SK-MEL-5 (cell line): ENCODE data around the gene POFUT1. TPM values are rescaled to one million over a fixed set of nuclear protein-coding genes. Genes with fewer than 3 reads are reported as not detected.

Experiments
- DNase-seq: peaks from one replicate; pipeline ENCODE4 v3.0.0-alpha.2; 2016; ENCODE audit warnings: low read depth, low spot score
- in situ Hi-C: cut with HindIII; loops from 2 replicates; pipeline ENCODE4 v1.10.0; 2016; ENCODE audit warnings: low sequenced_read_pairs, high pct_unique_total_duplicates, low pct_unique_long_range_greater_than_20kb
- total RNA-seq: library from RNA; depleted of rRNA; stranded (reverse); fragments of >200 nt; shearing (Covaris generic); gene quantifications from 2 replicates; pipeline ENCODE4 v1.2.3, GENCODE V29; 2014

The POFUT1 gene
- total RNA-seq, 1 experiment from 2014 or later: 56.1 TPM

- in situ Hi-C loops: no loop called here
- no peak for DNase-seq
These were observed 4.1 kb upstream of the POFUT1 start for GRCh38 chr20:32203356-32204204.

- no peak for DNase-seq
- in situ Hi-C loops: no loop called here
These were observed 3.2 kb upstream of the POFUT1 start for GRCh38 chr20:32204205-32205109.

GRCh38 chr20:32205110-32205842 is 2.4 kb upstream of the POFUT1 start:
- in situ Hi-C loops: no loop called here
- DNase-seq: no peak

- no peak for DNase-seq
- in situ Hi-C loops: no loop called here
These were observed 1.6 kb upstream of the POFUT1 start for GRCh38 chr20:32205843-32206759.

- no peak for DNase-seq
- in situ Hi-C loops: no loop called here
These were observed 687 bp upstream of the POFUT1 start for GRCh38 chr20:32206760-32207625.

- no peak for DNase-seq
- in situ Hi-C loops: no loop called here
These were observed 947 bp downstream of the POFUT1 start for GRCh38 chr20:32208499-32209154.

- no peak for DNase-seq
- in situ Hi-C loops: no loop called here
These were observed 2.3 kb downstream of the POFUT1 start for GRCh38 chr20:32209850-32210605.

GRCh38 chr20:32213870-32214269 is 6.2 kb downstream of the POFUT1 start:
- DNase-seq: no peak
- in situ Hi-C loops: no loop called here

- no peak for DNase-seq
- in situ Hi-C loops: no loop called here
These were observed 7.5 kb downstream of the POFUT1 start for GRCh38 chr20:32215147-32215546.

GRCh38 chr20:32215729-32216128 is 8.0 kb downstream of the POFUT1 start:
- no peak for DNase-seq
- in situ Hi-C loops: no loop called here

- DNase-seq: no peak
- in situ Hi-C loops: no loop called here
These were observed 8.8 kb downstream of the POFUT1 start for GRCh38 chr20:32216179-32217142.

- in situ Hi-C loops: no loop called here
- DNase-seq: no peak
These were observed 10.6 kb downstream of the POFUT1 start for GRCh38 chr20:32218156-32218900.

- DNase-seq: no peak
- in situ Hi-C loops: no loop called here
These were observed 16.8 kb downstream of the POFUT1 start for GRCh38 chr20:32224463-32224862.
